HG02852 (cell line): ENCODE measurements around the gene RAB31.
"Not testable (repeated sequence)": the region's sequence is repeated elsewhere in the genome, so short reads cannot be mapped to it uniquely, and the experiment has no call there.

Experiments used
- ATAC-seq: cut with Tn5 transposase; IDR thresholded peaks from one replicate; pipeline ENCODE4 v1.9.1; 2021; ENCODE audit warnings: mild to moderate bottlenecking, moderate library complexity; ENCODE audit not compliant: unreplicated experiment

RAB31 gene

DNA sequence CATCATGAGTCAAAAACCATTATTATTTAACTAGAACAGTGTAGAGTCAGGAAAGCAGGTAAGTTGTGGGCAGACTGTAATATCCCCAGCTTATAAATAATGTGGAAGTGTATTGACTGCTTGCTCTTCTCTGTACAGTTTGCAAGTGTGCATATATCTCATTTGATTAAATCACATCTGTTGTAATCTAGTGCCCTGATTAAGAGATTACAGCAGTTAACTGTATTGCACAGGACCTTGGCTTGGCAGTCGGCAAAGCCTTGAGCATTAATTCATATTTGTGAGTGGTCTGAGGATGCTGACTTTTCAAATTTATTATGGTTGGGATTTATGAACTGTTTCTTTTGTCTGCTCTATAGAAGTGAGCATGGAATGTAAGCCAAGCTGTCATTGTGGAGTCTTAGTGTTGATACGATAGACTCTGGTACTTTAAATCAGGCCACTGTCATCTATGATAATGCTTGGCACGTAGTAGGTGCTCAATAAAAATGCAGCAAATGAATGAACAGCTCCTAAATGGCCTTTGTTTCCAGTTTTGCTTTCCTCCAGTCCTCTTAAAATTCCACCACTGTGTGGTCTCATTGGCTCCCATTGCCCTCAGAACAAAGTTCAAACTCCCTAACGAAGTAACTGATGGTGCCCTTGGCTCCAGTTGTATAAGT is 48.3 kb downstream of the RAB31 start:
- no peak for ATAC-seq

GRCh38 chr18:9756933-9757470 is 48.9 kb downstream of the RAB31 start:
- no peak for ATAC-seq

- no peak for ATAC-seq
These were observed 49.9 kb downstream of the RAB31 start for GRCh38 chr18:9757827-9758621.

- no peak for ATAC-seq
These were observed 50.5 kb downstream of the RAB31 start for GRCh38 chr18:9758624-9759075.

DNA sequence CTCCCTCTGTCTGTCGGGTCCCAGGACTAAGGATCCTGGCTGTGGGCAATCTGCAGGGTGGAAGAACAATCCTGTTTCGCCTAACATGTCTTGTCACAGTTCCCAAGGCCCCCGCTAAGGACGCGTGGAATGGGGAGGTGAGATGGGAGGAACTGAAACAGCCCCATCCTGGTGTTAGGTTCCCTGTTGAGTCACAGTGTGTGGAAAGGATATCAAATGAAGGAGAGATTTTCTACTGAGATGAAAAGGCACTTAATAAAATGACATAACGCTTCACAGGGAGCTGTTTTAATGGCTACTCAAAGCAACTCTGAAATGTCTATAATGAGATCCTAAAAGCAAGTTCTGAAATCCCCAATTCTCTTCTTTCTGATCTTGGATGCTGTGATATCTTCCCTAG is 52.5 kb downstream of the RAB31 start:
- no peak for ATAC-seq

- no peak for ATAC-seq
These were observed 54.4 kb downstream of the RAB31 start for GRCh38 chr18:9762526-9762925.

DNA sequence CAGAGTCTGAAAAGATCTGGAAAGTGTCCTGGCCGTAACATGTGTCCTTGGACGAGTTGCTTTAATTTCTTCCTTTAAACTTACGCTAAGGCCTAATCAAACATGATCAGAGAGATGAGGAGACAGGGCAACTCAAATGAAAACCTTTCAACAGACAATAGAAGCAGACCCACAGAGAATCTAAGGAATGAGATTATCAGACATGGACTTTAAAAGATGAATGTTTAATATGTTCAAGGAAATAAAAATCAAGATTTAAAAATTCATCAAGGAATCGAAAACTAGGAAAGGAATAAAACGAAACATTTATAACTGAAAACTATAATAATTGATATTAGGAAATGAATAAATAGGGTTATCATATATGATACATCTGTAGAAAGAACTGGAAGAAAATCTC is 55.1 kb downstream of the RAB31 start:
- ATAC-seq = no peak

- ATAC-seq = no peak
These were observed 55.9 kb downstream of the RAB31 start for GRCh38 chr18:9764011-9764481.

DNA sequence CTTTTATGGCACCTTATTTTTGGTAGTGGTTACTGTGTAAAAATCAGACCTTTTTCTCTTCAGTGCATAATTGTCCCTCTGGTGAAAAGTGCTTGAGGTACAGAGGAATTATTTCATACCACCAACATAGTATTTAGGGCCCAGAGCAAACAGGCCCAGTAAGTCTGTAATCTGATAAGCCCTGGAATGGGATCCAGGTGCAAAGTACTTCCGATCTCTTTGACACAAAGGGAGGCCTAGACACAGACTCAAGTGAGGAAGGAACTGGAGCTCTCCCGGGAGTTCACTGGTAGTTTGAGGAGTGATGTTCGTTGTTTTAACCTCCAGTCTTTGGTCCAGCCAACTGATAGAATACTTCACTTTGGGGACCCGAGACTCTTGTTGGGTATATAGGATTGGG is 57.4 kb downstream of the RAB31 start:
- ATAC-seq = no peak

DNA sequence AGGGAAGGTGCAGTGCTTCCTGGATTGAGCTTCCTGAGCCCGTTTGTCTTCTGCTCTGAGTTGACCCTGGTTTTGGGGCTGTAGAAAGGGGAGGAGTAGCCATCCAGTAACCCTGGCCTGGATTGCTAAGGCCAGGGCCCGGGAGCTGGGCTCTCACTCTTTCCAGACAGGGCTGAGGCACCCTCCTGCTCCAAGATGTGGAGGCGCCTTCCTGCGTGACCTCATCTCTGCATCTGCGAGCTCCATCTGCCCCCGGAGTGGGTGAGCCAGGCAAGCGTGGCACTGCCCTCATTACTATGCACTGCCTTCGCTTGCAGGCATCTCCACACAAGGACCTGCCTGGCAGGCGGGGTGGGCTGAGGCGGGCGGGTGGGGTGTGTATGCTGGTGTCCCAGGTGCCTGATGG is 58.0 kb downstream of the RAB31 start:
- ATAC-seq = no peak

DNA sequence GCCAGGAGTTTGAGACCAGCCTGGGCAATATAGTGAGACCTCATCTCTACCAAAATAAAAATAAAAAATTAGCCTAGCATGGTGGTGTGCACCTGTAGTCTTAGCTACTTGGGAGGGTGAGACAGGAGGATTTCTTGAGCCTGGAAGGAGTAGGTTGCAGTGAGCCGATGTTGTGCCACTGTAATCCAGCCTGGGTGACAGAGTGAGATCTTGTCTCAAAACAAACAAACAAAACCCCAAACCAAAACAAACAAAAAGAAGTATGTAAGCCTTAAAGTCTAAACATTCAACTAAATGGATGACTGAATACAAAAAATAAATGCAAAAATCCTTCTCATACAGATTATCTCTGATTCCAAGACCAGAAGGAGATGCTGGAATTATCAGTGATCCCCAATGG is 58.6 kb downstream of the RAB31 start:
- ATAC-seq = no peak

DNA sequence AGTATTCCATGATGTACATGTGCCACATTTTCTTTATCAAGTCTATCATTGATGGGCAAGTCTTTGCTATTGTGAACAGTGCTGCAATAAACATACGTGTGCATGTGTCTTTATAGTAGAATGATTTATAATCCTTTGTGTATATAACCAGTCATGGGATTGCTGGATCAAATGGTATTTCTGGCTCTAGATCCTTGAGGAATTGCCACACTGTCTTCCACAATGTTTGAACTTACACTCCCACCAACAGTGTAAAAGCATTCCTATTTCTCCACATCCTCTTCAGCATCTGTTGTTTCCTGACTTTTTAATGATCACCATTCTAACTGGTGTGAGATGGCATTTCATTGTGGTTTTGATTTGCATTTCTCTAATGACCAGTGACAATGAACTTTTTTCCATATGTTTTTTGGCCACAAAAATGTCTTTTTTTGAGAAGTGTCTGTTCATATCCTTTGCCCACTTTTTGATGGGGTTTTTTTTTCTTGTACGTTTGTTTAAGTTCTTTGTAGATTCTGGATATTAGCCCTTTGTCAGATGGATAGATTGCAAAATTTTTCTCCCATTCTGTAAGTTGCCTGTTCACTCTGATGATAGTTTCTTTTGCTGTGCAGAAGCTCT is 60.1 kb downstream of the RAB31 start:
- not testable (repeated sequence) for ATAC-seq

- not testable (repeated sequence) for ATAC-seq
These were observed 62.0 kb downstream of the RAB31 start for GRCh38 chr18:9770111-9770510.

GRCh38 chr18:9771261-9771976 is 63.3 kb downstream of the RAB31 start:
- peak; percentile 78 for ATAC-seq

DNA sequence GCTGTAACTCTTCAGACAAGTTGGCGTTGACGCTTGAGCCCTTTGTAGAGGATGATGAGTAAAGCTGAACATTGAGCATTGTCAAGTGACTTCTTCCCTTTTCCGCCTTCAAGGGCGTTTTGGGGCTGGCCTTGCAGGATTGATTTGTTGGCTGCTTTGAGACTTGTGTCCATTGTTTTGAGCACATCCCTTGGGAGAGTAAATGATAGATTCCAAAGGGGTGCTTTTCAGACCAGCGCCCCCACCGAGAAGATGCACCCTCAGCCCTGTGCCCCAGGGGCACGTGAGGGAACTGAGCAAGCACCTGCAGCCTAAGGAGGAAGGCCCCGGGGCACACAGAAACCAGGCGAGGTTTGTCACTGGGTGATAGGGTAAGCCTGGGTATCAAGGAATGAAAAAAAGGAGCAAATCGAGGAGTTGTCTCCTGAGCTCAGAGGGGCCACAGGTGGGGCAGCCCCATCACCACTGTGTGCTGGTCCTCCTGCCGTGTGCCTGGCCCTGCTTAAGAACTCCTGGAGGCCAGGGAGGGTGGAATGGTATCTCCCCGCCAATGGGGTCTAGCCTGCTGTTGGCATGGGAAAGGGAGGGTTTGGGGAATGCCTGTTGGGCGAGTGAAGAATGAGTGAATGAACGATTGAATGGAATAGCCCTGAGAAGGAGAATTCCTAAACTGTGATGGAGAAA is 64.0 kb downstream of the RAB31 start:
- ATAC-seq = no peak

GRCh38 chr18:9772847-9773677 is 65.0 kb downstream of the RAB31 start:
- ATAC-seq = no peak

DNA sequence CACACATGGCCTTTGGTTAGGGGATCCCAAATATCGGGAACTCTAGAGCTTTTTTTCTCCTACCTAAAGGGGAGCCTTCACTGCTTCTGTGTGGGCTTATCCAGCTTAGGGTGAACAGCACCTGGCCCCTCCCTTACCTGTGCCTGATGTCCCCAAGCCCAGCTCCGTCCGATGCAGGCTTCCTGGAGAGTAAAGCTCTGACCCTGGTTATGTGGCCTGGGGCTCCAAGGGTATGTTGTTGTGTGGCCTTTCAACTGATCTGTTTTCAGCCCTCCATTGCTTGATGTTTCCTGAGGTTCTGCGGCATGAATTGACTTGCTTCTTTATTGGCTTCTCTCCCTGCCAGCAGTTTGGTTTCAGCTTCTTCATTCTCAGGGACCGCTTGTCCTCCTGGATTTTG is 66.0 kb downstream of the RAB31 start:
- no peak for ATAC-seq

GRCh38 chr18:9775178-9775577 is 67.1 kb downstream of the RAB31 start:
- no peak for ATAC-seq

DNA sequence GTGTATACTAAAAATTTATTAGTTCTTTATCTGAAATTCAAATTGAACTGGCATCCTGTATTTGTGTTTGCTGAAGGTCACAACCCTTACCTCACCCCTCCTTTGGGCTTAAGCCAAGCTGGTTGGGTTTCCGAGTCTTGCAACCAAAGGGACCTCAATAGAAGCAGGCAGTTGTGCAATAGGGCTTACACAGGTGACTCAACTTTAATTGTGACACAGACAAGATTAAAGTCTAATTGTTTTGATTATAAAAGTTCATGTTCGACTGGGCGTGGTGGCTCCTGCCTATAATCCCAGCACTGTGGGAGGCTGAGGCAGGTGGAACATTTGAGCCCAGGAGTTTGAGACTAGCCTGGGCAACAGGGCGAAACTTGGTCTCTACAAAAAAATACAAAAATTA is 71.5 kb downstream of the RAB31 start:
- ATAC-seq = no peak
